ENCODE results near the gene NTNG1. TPM values are rescaled to one million over a fixed set of nuclear protein-coding genes. Genes with fewer than 3 reads are reported as not detected.

Gene NTNG1
- total and polyA plus RNA-seq, 2 of the 4 experiments (the other 2 are of a cell fraction): 1.2 to 2.3 TPM

- no peak overlapping the region for H3K56ac ChIP-seq (ENCODE audit: extremely low read depth, insufficient read depth, low read length)
- H2AFZ ChIP-seq (replicated peaks; ENCODE audit: low read length, poor library complexity): no peak overlapping the region
- H3K9me3 ChIP-seq (ENCODE audit: control insufficient read depth, insufficient read depth, low read length): no peaks in the 10 kb centered on the region
- in situ Hi-C loops (cut with MboI; ENCODE audit: low sequenced_read_pairs) (no loop called here), intact Hi-C loops (cut with micrococcal nuclease) (no loop called here), dilution Hi-C loops (cut with HindIII; ENCODE audit: low sequenced_read_pairs, unreplicated experiment) (no loop called here)
- H3K9ac ChIP-seq (ENCODE audit: low read depth, low read length): no peak overlapping the region
- DNase-seq: no peak
- no peak overlapping the region for H3K23ac ChIP-seq (ENCODE audit: low read depth, low read length)
- no peak overlapping the region for H2AK5ac ChIP-seq (ENCODE audit: low read depth, low read length)
- no peak overlapping the region for H2BK20ac ChIP-seq (ENCODE audit: low read depth, low read length)
- CTCF ChIA-PET: no interaction called here
- H3K36me3 ChIP-seq (ENCODE audit: control insufficient read depth, insufficient read depth, low read length): no peaks in the 10 kb centered on the region
- H2BK15ac ChIP-seq (ENCODE audit: low read depth, low read length): no peak overlapping the region
- no peaks in the 10 kb centered on the region for H3K4me1 ChIP-seq (ENCODE audit: control insufficient read depth, insufficient read depth, low read length)
- no peak for ATAC-seq (ENCODE audit: low read depth)
- no peak overlapping the region for H3K27ac ChIP-seq (ENCODE audit: insufficient read depth, low read length)
- no peak overlapping the region for H2BK120ac ChIP-seq (ENCODE audit: low read depth, low read length)
- H3K4me2 ChIP-seq (ENCODE audit: low read depth, low read length): no peak overlapping the region
- H3K14ac ChIP-seq (replicated peaks; ENCODE audit: low read depth, low read length): no peak overlapping the region
- no peak overlapping the region for H3K4me3 ChIP-seq (ENCODE audit: insufficient read depth, low read depth, low read length)
- H2BK5ac ChIP-seq (ENCODE audit: low read depth, low read length, poor library complexity, severe bottlenecking): no peak overlapping the region
- no peaks in the 10 kb centered on the region for H3K79me1 ChIP-seq (ENCODE audit: low read depth in 1 of 2, low read length in 2 of 2)
- H4K91ac ChIP-seq (ENCODE audit: insufficient read depth, low read depth, low read length): no peak overlapping the region
- H3K9me1 ChIP-seq (ENCODE audit: insufficient read depth, low read length): no peaks in the 10 kb centered on the region
- no CpG with 5 or more reads among the region's 3 CpGs for WGBS, 2 experiments (ENCODE audit: extremely low coverage in 2 of 2, insufficient read length in 1 of 2)
- H3K18ac ChIP-seq (ENCODE audit: low read depth, low read length): no peak overlapping the region
- TF ChIP-seq RCOR1 (IDR thresholded peaks at IDR 0.05; ENCODE audit: insufficient replicate concordance, low read length) (no peak), POLR2A (IDR thresholded peaks at IDR 0.05; ENCODE audit: low read depth, low read length) (no peak), CHD1 (IDR thresholded peaks at IDR 0.05; ENCODE audit: low read depth, low read length) (no peak), SMC3 (IDR thresholded peaks at IDR 0.05; ENCODE audit: low read depth, low read length) (no peak), CEBPB (IDR thresholded peaks at IDR 0.05; ENCODE audit: low read depth, low read length) (no peak), MAFK (IDR thresholded peaks at IDR 0.05; ENCODE audit: low read depth, low read length) (no peak), MAZ (IDR thresholded peaks at IDR 0.05; ENCODE audit: borderline replicate concordance, low read depth, low read length) (no peak), BHLHE40 (IDR thresholded peaks at IDR 0.05; ENCODE audit: low read depth, low read length) (no peak), RFX5 (IDR thresholded peaks at IDR 0.05; ENCODE audit: low read depth, low read length) (no peak), FOS (IDR thresholded peaks at IDR 0.05; ENCODE audit: low read depth, low read length) (no peak), NFE2L2 (IDR thresholded peaks at IDR 0.05; ENCODE audit: low read depth, low read length) (no peak), MXI1 (IDR thresholded peaks at IDR 0.05; ENCODE audit: borderline replicate concordance, low read depth, low read length) (no peak), RAD21 (IDR thresholded peaks at IDR 0.05; ENCODE audit: low read length) (no peak)
- TF ChIP-seq, protein P1, sequence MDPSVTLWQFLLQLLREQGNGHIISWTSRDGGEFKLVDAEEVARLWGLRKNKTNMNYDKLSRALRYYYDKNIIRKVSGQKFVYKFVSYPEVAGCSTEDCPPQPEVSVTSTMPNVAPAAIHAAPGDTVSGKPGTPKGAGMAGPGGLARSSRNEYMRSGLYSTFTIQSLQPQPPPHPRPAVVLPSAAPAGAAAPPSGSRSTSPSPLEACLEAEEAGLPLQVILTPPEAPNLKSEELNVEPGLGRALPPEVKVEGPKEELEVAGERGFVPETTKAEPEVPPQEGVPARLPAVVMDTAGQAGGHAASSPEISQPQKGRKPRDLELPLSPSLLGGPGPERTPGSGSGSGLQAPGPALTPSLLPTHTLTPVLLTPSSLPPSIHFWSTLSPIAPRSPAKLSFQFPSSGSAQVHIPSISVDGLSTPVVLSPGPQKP (IDR thresholded peaks at IDR 0.05; ENCODE audit: borderline replicate concordance, low read depth, low read length): no peak
- TF ChIP-seq, protein P2, sequence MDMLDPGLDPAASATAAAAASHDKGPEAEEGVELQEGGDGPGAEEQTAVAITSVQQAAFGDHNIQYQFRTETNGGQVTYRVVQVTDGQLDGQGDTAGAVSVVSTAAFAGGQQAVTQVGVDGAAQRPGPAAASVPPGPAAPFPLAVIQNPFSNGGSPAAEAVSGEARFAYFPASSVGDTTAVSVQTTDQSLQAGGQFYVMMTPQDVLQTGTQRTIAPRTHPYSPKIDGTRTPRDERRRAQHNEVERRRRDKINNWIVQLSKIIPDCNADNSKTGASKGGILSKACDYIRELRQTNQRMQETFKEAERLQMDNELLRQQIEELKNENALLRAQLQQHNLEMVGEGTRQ (IDR thresholded peaks at IDR 0.05; ENCODE audit: low read depth, low read length): no peak
- TF ChIP-seq, protein P3, sequence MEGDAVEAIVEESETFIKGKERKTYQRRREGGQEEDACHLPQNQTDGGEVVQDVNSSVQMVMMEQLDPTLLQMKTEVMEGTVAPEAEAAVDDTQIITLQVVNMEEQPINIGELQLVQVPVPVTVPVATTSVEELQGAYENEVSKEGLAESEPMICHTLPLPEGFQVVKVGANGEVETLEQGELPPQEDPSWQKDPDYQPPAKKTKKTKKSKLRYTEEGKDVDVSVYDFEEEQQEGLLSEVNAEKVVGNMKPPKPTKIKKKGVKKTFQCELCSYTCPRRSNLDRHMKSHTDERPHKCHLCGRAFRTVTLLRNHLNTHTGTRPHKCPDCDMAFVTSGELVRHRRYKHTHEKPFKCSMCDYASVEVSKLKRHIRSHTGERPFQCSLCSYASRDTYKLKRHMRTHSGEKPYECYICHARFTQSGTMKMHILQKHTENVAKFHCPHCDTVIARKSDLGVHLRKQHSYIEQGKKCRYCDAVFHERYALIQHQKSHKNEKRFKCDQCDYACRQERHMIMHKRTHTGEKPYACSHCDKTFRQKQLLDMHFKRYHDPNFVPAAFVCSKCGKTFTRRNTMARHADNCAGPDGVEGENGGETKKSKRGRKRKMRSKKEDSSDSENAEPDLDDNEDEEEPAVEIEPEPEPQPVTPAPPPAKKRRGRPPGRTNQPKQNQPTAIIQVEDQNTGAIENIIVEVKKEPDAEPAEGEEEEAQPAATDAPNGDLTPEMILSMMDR (conservative IDR thresholded peaks at IDR 0.05; ENCODE audit: low read depth, low read length): no peak
- H4K5ac ChIP-seq (ENCODE audit: low read depth, low read length): no peak overlapping the region
- H4K8ac ChIP-seq (ENCODE audit: low read depth in 2 of 2, low read length in 2 of 2): no peak overlapping the region
- no peaks in the 10 kb centered on the region for H4K20me1 ChIP-seq (ENCODE audit: insufficient read depth, low read length)
- H3K27me3 ChIP-seq (ENCODE audit: control insufficient read depth, insufficient read depth, low read length): peaks cover 5% of the 10 kb centered on the region; the same call in 1 of the 2 replicates
- POLR2A ChIA-PET (ENCODE audit: unreplicated experiment): no interaction called here
- no peak overlapping the region for H2AK9ac ChIP-seq (replicated peaks; ENCODE audit: low read depth, low read length, poor library complexity)
- no TSS peak for BruUV-seq (replicated peaks)
- H3K4ac ChIP-seq (ENCODE audit: low read depth, low read length): no peak overlapping the region
Measured at GRCh38 chr1:107145637-107146036, 4.8 kb downstream of the NTNG1 start.

Data from IMR-90 (cell line).